ENCODE data around the gene NAPG. TPM values are rescaled to one million over a fixed set of nuclear protein-coding genes. Genes with fewer than 3 reads are reported as not detected.
"Not testable (repeated sequence)": the region's sequence is repeated elsewhere in the genome, so short reads cannot be mapped to it uniquely, and the experiment has no call there.

NAPG gene
- polyA plus RNA-seq, 5 donors: 21.5 to 32.2 (median 29.8) TPM

DNA sequence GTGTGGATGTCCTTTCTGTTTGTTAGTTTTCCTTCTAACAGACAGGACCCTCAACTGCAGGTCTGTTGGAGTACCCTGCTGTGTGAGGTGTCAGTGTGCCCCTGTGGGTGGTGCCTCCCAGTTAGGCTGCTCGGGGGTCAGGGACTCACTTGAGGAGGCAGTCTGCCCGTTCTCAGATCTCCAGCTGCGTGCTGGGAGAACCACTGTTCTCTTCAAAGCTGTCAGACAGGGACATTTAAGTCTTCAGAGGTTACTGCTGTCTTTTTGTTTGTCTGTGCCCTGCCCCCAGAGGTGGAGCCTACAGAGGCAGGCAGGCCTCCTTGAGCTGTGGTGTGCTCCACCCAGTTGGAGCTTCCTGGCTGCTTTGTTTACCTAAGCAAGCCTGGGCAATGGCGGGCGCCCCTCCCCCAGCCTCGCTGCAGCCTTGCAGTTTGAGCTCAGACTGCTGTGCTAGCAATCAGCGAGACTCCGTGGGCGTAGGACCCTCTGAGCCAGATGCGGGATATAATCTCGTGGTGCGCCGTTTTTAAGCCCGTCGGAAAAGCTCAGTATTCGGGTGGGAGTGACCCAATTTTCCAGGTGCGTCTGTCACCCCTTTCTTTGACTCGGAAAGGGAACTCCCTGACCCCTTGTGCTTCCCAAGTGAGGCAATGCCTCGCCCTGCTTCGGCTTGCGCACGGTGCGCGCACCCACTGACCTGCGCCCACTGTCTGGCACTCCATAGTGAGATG lies 52.2 kb downstream of the NAPG start:
- not testable (repeated sequence) for DNase-seq

DNA sequence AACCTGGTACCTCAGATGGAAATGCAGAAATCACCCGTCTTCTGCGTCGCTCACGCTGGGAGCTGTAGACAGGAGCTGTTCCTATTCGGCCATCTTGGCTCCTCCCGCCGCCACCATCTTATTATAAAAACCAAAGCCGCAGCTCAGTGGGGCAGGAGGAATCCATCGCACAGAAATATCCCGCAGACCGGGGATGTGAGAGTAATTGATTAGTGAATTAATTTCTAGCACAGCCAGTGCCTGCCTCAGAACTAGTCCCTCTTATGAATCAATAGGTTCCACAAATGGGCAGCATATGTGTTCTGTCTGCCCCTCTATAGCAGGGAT lies 52.7 kb downstream of the NAPG start:
- not testable (repeated sequence) for DNase-seq

GRCh38 chr18:10579079-10579867 lies 53.4 kb downstream of the NAPG start:
- DNase-seq: no peak

GRCh38 chr18:10580215-10580614 lies 54.4 kb downstream of the NAPG start:
- DNase-seq: no peak

GRCh38 chr18:10585260-10585659 lies 59.4 kb downstream of the NAPG start:
- no peak for DNase-seq

DNA sequence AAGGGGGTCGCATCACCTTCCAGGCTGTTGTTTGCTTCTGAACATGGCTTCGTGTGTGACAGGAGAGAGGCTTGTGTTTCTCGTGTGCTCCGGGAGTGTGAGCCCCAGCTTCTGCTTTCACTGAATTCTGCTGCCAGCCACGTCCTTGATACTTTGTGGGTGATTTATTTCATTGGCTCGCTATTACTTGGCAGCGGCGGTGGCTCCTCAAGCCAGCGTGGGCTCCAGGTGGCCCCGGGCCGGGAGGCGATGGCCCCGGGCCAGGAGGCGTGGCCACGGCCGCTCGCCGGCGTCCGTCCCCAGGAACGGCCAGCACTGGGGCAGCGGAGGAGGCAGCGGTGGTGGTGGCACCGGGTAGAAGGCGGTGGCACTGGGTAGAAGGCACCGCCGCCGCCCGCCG lies 63.1 kb downstream of the NAPG start:
- no peak for DNase-seq

DNA sequence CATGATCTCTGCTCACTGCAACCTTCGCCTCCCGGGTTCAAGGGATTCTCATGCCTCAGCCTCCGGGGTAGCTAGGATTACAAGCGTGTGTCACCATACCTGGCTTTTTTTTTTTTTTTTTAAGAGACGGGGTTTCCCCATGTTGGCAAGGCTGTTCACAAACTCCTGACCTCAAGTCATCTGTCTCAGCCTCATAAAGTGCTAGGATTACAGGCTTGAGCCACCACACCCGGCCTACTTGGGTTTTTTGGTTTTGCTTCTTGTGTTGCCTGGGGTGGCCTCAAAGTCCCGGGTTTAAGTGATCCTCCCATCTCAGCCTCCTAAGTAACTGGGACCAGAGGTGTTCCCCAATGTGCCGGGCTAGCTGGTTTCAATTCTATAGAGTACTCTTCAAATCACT lies 64.6 kb downstream of the NAPG start:
- DNase-seq: no peak

- no peak for DNase-seq
Observed at GRCh38 chr18:10591896-10592295, 66.1 kb downstream of the NAPG start.

- DNase-seq: not testable (repeated sequence)
Observed at GRCh38 chr18:10593366-10594022, 67.7 kb downstream of the NAPG start.

DNA sequence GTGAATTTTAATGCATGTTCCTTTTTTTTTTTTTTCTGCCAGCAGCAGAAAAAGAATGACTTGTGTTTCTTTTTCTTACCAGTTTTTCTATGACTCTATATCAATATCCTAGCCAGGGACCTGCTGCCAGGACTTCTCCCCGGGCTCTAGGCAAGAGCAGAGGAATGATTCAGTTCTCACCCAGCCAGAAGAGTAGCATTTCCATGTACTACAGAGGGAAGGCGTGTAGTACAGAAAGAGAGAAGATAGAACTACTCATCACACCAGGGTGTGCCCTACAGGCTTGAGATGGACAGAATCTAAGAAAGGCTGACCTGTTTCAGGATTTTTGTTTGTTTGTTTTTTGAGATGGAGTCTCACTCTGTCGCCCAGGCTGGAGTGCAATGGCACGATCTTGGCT lies 70.1 kb downstream of the NAPG start:
- DNase-seq: not testable (repeated sequence)

- DNase-seq: not testable (repeated sequence)
Observed at GRCh38 chr18:10597695-10598094, 71.9 kb downstream of the NAPG start.

- not testable (repeated sequence) for DNase-seq
Observed at GRCh38 chr18:10600701-10601100, 74.9 kb downstream of the NAPG start.

Other genes with a start within 250 kb of the NAPG start
- gene APCDD1, start 71.4 kb upstream of the NAPG start, polyA plus RNA-seq (ENCODE audit: insufficient read depth in 1 of 5, insufficient read length in 5 of 5, low replicate concordance in 1 of 5): 100 to 1,000 TPM; 134 to 182 (median 143) TPM